Measurements from ENCODE around the gene PDE7B. TPM values are rescaled to one million over a fixed set of nuclear protein-coding genes. Genes with fewer than 3 reads are reported as not detected.

Gene PDE7B
- total and polyA plus RNA-seq, 9 of the 15 experiments (the other 6 are each of a cell fraction or from before 2014, with no cell fraction given): 0.01 TPM; not detected in 8

DNA sequence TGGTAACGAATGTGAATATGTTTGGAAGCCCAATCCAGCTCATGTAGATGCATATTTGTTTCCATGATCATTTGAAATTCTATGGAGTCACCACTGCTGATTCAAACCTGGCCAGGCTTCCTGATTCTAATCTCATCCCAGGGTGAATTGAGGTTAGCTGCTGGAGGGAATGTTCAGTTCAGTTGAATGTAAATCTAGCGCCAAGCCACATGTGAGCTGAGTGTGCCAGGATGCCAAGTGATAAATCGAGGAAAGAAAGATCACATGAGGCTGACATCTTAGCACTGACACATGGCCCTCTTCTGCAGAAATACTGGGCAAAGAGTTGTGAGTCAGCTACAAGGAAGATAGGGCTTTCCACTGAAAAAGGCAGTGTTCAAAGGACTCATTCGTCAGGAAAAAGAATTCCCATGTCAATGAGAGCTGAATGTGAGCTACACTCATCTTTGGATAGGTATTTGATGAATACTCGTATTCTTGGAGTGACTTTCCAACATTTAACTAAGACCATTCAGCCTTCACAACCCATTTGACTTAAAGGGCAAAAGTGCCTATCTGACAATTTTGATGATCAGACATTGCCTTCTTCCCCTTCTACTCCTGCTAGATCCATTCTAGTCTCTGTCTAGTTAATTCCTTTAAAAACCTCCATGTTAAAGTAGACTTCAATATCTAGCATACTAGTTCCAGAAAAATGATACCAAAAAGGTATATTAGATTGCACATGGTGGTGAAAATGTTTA, 226.5 kb downstream of the PDE7B start:
- ChIA-PET CTCF (ENCODE audit: low intra/inter-chr PET ratio) (no interaction called here), POLR2A (no interaction called here)
- no peak for DNase-seq (ENCODE audit: extremely low read depth in 1 of 4, low spot score in 3 of 4)
- Histone ChIP-seq H3K9me3 (replicated peaks; ENCODE audit: control insufficient read depth, insufficient read depth, low read depth, low read length) (no peaks in the 10 kb centered on the region), H3K9ac (ENCODE audit: insufficient read depth in 1 of 2, low read depth in 2 of 2, low read length in 2 of 2) (no peak overlapping the region), H3K27me3 (ENCODE audit: control insufficient read depth in 2 of 2, insufficient read depth in 2 of 2, low read length in 2 of 2) (peaks cover 0 to 13% of the 10 kb centered on the region in 2 experiments; a peak in 2 of 5 replicates), H3K79me2 (ENCODE audit: control insufficient read depth, insufficient read depth, low read length) (no peaks in the 10 kb centered on the region), H3K4me2 (ENCODE audit: insufficient read depth, low read length) (no peak overlapping the region), H3K9me1 (ENCODE audit: control insufficient read depth, insufficient read depth, low read length) (no peaks in the 10 kb centered on the region), H3K27ac (ENCODE audit: extremely low read depth, low read depth, low read length) (no peak overlapping the region), H2AFZ (ENCODE audit: low read depth, low read length) (no peak overlapping the region), H3K36me3 (ENCODE audit: control insufficient read depth, insufficient read depth, low read length) (no peaks in the 10 kb centered on the region), H3K4me1 (replicated peaks in 1 of 2; ENCODE audit: control insufficient read depth in 2 of 2, insufficient read depth in 2 of 2, low read length in 2 of 2) (no peaks in the 10 kb centered on the region), H3K4me3 (no peak overlapping the region), H4K20me1 (replicated peaks; ENCODE audit: control insufficient read depth, insufficient read depth, low read length) (no peaks in the 10 kb centered on the region)
- no peak for ATAC-seq
- FAIRE-seq: peak; percentile 60
- intact Hi-C loops (cut with micrococcal nuclease): no loop called here
- TF ChIP-seq C11orf30 (IDR thresholded peaks at IDR 0.05; ENCODE audit: low read depth) (peak; percentile 48; the same call in 1 of the 2 replicates), NFIC (IDR thresholded peaks at IDR 0.05) (no peak), ZNF316 (IDR thresholded peaks at IDR 0.05) (peak; percentile 58; the same call in 1 of the 2 replicates), ZNF695 (CRISPR knock-in tag; IDR thresholded peaks at IDR 0.05) (no peak), FOSL1 (tag; conservative IDR thresholded peaks at IDR 0.05) (0 out of 2 replicates have a peak, but pooled peaks have one; percentile 27), MAFG (tag; conservative IDR thresholded peaks at IDR 0.05) (peak; percentile 36; the same call in 1 of the 2 replicates), NCOA1 (IDR thresholded peaks at IDR 0.05; ENCODE audit: low read depth) (no peak)
- TF ChIP-seq, protein P1, sequence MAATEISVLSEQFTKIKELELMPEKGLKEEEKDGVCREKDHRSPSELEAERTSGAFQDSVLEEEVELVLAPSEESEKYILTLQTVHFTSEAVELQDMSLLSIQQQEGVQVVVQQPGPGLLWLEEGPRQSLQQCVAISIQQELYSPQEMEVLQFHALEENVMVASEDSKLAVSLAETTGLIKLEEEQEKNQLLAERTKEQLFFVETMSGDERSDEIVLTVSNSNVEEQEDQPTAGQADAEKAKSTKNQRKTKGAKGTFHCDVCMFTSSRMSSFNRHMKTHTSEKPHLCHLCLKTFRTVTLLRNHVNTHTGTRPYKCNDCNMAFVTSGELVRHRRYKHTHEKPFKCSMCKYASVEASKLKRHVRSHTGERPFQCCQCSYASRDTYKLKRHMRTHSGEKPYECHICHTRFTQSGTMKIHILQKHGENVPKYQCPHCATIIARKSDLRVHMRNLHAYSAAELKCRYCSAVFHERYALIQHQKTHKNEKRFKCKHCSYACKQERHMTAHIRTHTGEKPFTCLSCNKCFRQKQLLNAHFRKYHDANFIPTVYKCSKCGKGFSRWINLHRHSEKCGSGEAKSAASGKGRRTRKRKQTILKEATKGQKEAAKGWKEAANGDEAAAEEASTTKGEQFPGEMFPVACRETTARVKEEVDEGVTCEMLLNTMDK (IDR thresholded peaks at IDR 0.05; ENCODE audit: borderline replicate concordance, insufficient read depth, low read depth, low read length, poor library complexity, severe bottlenecking): no peak
- TF ChIP-seq, protein P2, sequence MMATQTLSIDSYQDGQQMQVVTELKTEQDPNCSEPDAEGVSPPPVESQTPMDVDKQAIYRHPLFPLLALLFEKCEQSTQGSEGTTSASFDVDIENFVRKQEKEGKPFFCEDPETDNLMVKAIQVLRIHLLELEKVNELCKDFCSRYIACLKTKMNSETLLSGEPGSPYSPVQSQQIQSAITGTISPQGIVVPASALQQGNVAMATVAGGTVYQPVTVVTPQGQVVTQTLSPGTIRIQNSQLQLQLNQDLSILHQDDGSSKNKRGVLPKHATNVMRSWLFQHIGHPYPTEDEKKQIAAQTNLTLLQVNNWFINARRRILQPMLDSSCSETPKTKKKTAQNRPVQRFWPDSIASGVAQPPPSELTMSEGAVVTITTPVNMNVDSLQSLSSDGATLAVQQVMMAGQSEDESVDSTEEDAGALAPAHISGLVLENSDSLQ (IDR thresholded peaks at IDR 0.05): no peak
- TF ChIP-seq, protein P3, sequence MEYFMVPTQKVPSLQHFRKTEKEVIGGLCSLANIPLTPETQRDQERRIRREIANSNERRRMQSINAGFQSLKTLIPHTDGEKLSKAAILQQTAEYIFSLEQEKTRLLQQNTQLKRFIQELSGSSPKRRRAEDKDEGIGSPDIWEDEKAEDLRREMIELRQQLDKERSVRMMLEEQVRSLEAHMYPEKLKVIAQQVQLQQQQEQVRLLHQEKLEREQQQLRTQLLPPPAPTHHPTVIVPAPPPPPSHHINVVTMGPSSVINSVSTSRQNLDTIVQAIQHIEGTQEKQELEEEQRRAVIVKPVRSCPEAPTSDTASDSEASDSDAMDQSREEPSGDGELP (CRISPR knock-in tag; IDR thresholded peaks at IDR 0.05; ENCODE audit: borderline replicate concordance): no peak
- 0% methylated on average over 5 of the region's 5 CpGs for WGBS (ENCODE audit: insufficient coverage, low coverage, missing lambda C conversion rate)
- in situ Hi-C loops (cut with MboI): no loop called here
- no TSS peak for BruUV-seq (replicated peaks)
